ENCODE data around the gene ASB7.

The ASB7 gene

DNA sequence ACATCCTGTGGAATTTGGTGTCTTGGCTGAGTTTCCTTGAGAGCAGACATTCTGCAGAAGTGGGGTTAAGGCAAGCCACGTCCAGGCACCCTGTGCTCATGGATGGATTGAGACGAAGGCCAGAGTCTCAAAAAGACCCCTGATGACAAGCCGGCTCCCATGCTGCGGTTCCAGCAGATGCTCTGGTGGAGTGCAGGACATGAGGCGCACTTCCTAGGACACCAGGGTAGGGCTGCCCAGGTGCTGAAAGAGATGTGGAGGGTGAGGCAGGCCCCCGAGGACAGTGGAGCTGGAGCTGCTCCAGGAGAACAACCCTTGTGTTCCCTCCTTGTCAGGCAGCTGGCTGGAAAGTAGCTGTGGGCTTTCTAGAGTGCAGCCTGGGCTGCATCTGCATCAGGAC, 81.0 kb downstream of the ASB7 start (continued):
- no peak for TF ChIP-seq ZNF658 (tag by site-specific recombination; IDR thresholded peaks at IDR 0.05)
- no peak for TF ChIP-seq OSR2 (tag by site-specific recombination; IDR thresholded peaks at IDR 0.05)
- no peak for TF ChIP-seq ZNF354C (tag by site-specific recombination; IDR thresholded peaks at IDR 0.05; ENCODE audit: borderline replicate concordance, low read depth)
- TF ChIP-seq YY1 (tag by site-specific recombination; IDR thresholded peaks at IDR 0.05) = no peak
- no peak for TF ChIP-seq ZNF391 (tag by site-specific recombination; IDR thresholded peaks at IDR 0.05; ENCODE audit: borderline replicate concordance, low read depth)
- TF ChIP-seq, protein P1, sequence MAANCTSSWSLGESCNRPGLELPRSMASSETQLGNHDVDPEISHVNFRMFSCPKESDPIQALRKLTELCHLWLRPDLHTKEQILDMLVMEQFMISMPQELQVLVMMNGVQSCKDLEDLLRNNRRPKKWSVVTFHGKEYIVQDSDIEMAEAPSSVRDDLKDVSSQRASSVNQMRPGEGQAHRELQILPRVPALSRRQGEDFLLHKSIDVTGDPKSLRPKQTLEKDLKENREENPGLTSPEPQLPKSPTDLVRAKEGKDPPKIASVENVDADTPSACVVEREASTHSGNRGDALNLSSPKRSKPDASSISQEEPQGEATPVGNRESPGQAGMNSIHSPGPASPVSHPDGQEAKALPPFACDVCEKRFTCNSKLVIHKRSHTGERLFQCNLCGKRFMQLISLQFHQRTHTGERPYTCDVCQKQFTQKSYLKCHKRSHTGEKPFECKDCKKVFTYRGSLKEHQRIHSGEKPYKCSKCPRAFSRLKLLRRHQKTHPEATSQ (tag by site-specific recombination; IDR thresholded peaks at IDR 0.05) = no peak

DNA sequence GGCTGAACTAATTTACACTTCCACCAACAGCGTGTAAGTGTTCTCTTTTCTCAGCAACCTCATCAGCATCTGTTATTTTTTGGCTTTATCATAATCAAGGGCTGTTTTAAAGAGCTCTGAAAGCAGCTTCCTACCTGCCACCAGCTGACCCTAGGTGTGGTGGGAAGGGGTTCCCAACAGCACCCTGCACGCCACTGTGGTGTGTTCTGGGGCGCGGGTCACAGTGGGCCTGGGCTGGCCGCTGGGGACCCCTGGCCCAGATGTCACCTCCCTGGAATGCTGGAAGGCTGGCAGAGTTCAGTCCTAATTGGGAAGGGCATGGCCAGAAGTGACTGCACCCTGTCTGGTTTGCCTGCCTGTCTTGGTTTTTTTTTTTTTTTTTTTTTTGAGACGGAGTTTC, 82.2 kb downstream of the ASB7 start:
- TF ChIP-seq ZNF530 (tag by site-specific recombination; IDR thresholded peaks at IDR 0.05; ENCODE audit: low read depth) (no peak), ZNF132 (tag by site-specific recombination; IDR thresholded peaks at IDR 0.05; ENCODE audit: borderline replicate concordance) (no peak), ZIC2 (tag by site-specific recombination; IDR thresholded peaks at IDR 0.05) (no peak), ZNF560 (tag by site-specific recombination; IDR thresholded peaks at IDR 0.05; ENCODE audit: borderline replicate concordance) (no peak), ZNF202 (tag by site-specific recombination; IDR thresholded peaks at IDR 0.05; ENCODE audit: borderline replicate concordance) (no peak), OVOL3 (tag by site-specific recombination; IDR thresholded peaks at IDR 0.05) (no peak), ZNF391 (tag by site-specific recombination; IDR thresholded peaks at IDR 0.05; ENCODE audit: borderline replicate concordance, low read depth) (no peak), ZNF211 (tag by site-specific recombination; IDR thresholded peaks at IDR 0.05; ENCODE audit: low read depth) (no peak), TRIM28 (IDR thresholded peaks at IDR 0.05; ENCODE audit: borderline replicate concordance, low read length) (no peak), GLIS2 (tag by site-specific recombination; IDR thresholded peaks at IDR 0.05) (no peak), ZNF423 (tag by site-specific recombination; IDR thresholded peaks at IDR 0.05) (no peak), ZEB2 (tag by site-specific recombination; IDR thresholded peaks at IDR 0.05) (no peak), KLF9 (tag by site-specific recombination; IDR thresholded peaks at IDR 0.05; ENCODE audit: low read depth) (no peak), ZBTB21 (tag by site-specific recombination; IDR thresholded peaks at IDR 0.05) (no peak), GLIS1 (tag by site-specific recombination; IDR thresholded peaks at IDR 0.05) (no peak), ZNF571 (tag by site-specific recombination; IDR thresholded peaks at IDR 0.05) (no peak), ZNF175 (tag by site-specific recombination; IDR thresholded peaks at IDR 0.05) (no peak), ZNF112 (tag by site-specific recombination; IDR thresholded peaks at IDR 0.05) (no peak)
- TF ChIP-seq, protein P2, sequence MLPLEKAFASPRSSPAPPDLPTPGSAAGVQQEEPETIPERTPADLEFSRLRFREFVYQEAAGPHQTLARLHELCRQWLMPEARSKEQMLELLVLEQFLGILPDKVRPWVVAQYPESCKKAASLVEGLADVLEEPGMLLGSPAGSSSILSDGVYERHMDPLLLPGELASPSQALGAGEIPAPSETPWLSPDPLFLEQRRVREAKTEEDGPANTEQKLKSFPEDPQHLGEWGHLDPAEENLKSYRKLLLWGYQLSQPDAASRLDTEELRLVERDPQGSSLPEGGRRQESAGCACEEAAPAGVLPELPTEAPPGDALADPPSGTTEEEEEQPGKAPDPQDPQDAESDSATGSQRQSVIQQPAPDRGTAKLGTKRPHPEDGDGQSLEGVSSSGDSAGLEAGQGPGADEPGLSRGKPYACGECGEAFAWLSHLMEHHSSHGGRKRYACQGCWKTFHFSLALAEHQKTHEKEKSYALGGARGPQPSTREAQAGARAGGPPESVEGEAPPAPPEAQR (tag by site-specific recombination; IDR thresholded peaks at IDR 0.05) = no peak
- TF ChIP-seq, protein P3, sequence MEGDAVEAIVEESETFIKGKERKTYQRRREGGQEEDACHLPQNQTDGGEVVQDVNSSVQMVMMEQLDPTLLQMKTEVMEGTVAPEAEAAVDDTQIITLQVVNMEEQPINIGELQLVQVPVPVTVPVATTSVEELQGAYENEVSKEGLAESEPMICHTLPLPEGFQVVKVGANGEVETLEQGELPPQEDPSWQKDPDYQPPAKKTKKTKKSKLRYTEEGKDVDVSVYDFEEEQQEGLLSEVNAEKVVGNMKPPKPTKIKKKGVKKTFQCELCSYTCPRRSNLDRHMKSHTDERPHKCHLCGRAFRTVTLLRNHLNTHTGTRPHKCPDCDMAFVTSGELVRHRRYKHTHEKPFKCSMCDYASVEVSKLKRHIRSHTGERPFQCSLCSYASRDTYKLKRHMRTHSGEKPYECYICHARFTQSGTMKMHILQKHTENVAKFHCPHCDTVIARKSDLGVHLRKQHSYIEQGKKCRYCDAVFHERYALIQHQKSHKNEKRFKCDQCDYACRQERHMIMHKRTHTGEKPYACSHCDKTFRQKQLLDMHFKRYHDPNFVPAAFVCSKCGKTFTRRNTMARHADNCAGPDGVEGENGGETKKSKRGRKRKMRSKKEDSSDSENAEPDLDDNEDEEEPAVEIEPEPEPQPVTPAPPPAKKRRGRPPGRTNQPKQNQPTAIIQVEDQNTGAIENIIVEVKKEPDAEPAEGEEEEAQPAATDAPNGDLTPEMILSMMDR (tag by site-specific recombination; IDR thresholded peaks at IDR 0.05) = no peak
- Histone ChIP-seq H3K36me3 (ENCODE audit: control insufficient read depth in 2 of 2, insufficient read depth in 1 of 2, low read length in 2 of 2) (no peaks in the 10 kb centered on the region), H3K9me3 (ENCODE audit: control insufficient read depth, insufficient read depth, low read depth, low read length) (no peaks in the 10 kb centered on the region), H3K4me3 (ENCODE audit: low read depth, low read length) (no peak overlapping the region), H3K4me1 (ENCODE audit: control insufficient read depth, insufficient read depth, low read length) (no peaks in the 10 kb centered on the region), H3K27ac (ENCODE audit: extremely low read depth, low read depth, low read length) (no peak overlapping the region)
- POLR2A ChIA-PET = no interaction called here
- CTCF ChIA-PET = no interaction called here

Data from HEK293 (cell line).